Common myeloid progenitor, CD34-positive (primary cell): ENCODE measurements around the gene NUAK1.
"Not testable (repeated sequence)": the region's sequence is repeated elsewhere in the genome, so short reads cannot be mapped to it uniquely, and the experiment has no call there.

Source experiments
- CTCF ChIA-PET: fragments of 350-600 bp; sonication (Branson Sonifier 250); formaldehyde crosslinking; loops from one replicate; lab custom pipeline; 2021; ENCODE audit warnings: antibody characterized with exemption; lab: Charles Lee
- POLR2A ChIA-PET: fragments of 350-600 bp; sonication (Branson Sonifier 250); formaldehyde crosslinking; loops from one replicate; lab custom pipeline; 2021; ENCODE audit warnings: antibody characterized with exemption; lab: Charles Lee
- DNase-seq, 3 donors: peaks; one replicate each; pipeline versions ENCODE4 v3.0.0 to v3.0.0-alpha.2; 2013
- H3K27ac ChIP-seq, 2 experiments: 1 replicate in 1 of 2; 2 replicates in 1 of 2; pipeline ENCODE4 v1.7.0; 2013; ENCODE audit warnings: inconsistent platforms in 2 of 2, low read length in 2 of 2, mild to moderate bottlenecking in 2 of 2, low read depth in 1 of 2, moderate library complexity in 1 of 2; ENCODE audit not compliant: severe bottlenecking in 2 of 2, insufficient read depth in 1 of 2, poor library complexity in 1 of 2
- H3K27me3 ChIP-seq, 5 experiments: replicated peaks in 2 of 5; 1 replicate in 3 of 5; 2 replicates in 2 of 5; pipeline versions ENCODE4 v1.6.1 to v1.7.0; 2013; ENCODE audit warnings: low read length in 4 of 5, mild to moderate bottlenecking in 2 of 5, moderate library complexity in 2 of 5, inconsistent platforms in 1 of 5; ENCODE audit not compliant: insufficient read depth in 5 of 5, control insufficient read depth in 4 of 5
- H3K36me3 ChIP-seq, 4 experiments: 1 replicate in 2 of 4; 2 replicates in 2 of 4; pipeline versions ENCODE4 v1.6.1 to v1.7.0; 2013; ENCODE audit warnings: low read length in 3 of 4, control low read depth in 1 of 4, mild to moderate bottlenecking in 1 of 4; ENCODE audit not compliant: control insufficient read depth in 4 of 4, insufficient read depth in 4 of 4
- H3K4me1 ChIP-seq, 4 experiments: 1 replicate in 3 of 4; 2 replicates in 1 of 4; pipeline versions ENCODE4 v1.6.1 to v1.7.1; 2013; ENCODE audit warnings: low read length in 3 of 4, mild to moderate bottlenecking in 3 of 4, control low read depth in 1 of 4, inconsistent platforms in 1 of 4, moderate library complexity in 1 of 4; ENCODE audit not compliant: control insufficient read depth in 4 of 4, insufficient read depth in 4 of 4; ENCODE audit errors: control extremely low read depth in 1 of 4
- H3K4me3 ChIP-seq, 7 experiments: 1 replicate in 4 of 7; 2 replicates in 3 of 7; pipeline versions ENCODE4 v1.5.1 to v1.7.0; 2013; ENCODE audit warnings: mild to moderate bottlenecking in 7 of 7, low read length in 6 of 7, moderate library complexity in 6 of 7, inconsistent platforms in 2 of 7, low read depth in 2 of 7, control low read depth in 1 of 7; ENCODE audit not compliant: insufficient read depth in 4 of 7, control insufficient read depth in 1 of 7; ENCODE audit errors: extremely low read depth in 1 of 7
- H3K9me3 ChIP-seq, 5 experiments: 1 replicate in 4 of 5; 2 replicates in 1 of 5; pipeline versions ENCODE4 v1.6.1 to v1.7.1; 2013; ENCODE audit warnings: low read length in 4 of 5, mild to moderate bottlenecking in 2 of 5, inconsistent platforms in 1 of 5, low read depth in 1 of 5, moderate library complexity in 1 of 5; ENCODE audit not compliant: control insufficient read depth in 4 of 5, insufficient read depth in 2 of 5; ENCODE audit errors: control extremely low read depth in 1 of 5
- WGBS: methylation state at CpG from one replicate; pipeline ENCODE4 v1.1.5; 2013; ENCODE audit not compliant: insufficient coverage; 5-methylcytosine and 5-hydroxymethylcytosine counted together

The NUAK1 gene

DNA sequence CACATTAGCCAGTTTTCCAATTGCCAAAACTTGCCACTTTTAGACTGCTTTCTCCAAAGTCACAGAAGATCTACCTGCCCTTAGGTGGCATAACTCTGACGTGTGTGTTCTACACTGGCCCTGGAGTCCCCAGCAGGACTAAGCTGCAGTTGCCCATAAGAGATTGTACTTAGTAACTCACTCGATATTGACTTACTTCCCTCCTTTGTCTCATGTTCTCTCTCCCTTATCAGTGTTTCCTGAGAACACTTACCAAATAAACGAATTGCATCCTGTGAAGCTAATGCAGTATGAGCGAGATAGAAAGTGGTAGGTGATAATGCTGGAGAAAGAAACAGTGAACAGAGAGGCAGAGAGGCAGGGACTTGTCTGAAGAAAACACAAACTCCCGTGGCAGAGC lies 117.2 kb downstream of the NUAK1 start:
- POLR2A ChIA-PET = interaction anchor here (0.6 kb wide), 1 partner anchor 262 kb away, joined by 3 read pairs; no protein-coding TSS in a partner anchor
- H3K9me3 ChIP-seq = peaks cover 0 to 10% (median 5%) of the 10 kb centered on the region in 5 experiments
- CTCF ChIA-PET = no interaction called here
- H3K4me3 ChIP-seq = no peak overlapping the region
- H3K27me3 ChIP-seq = peaks cover 0 to 3% (median 0%) of the 10 kb centered on the region in 5 experiments
- no peak overlapping the region for H3K27ac ChIP-seq
- no peaks in the 10 kb centered on the region for H3K36me3 ChIP-seq
- H3K4me1 ChIP-seq = no peaks in the 10 kb centered on the region
- DNase-seq = peak; percentile 0 to 24 (median 8)
- 40% methylated on average over 2 of the region's 5 CpGs for WGBS

DNA sequence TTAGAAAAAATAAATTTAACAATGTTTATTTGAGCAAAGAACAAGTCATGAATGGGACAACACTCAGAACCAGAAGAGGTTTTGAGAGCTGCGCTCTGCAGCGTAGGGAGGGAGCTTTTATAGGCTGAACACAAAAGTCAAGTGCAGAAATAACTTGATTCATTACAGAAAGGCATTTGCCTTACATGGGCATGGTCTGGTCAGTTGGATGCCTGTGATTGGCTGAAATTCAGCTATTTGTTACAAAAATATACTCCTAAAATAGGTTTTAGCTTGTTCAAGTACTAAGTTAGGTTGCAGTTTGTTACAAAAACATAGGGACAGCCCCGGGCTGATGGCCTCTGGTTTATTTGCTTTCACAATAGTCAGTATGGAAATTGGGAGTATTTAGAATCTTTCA lies 118.0 kb downstream of the NUAK1 start:
- WGBS = 93% methylated on average over 3 of the region's 3 CpGs
- Histone ChIP-seq H3K4me1 (no peaks in the 10 kb centered on the region), H3K27ac (no peak overlapping the region), H3K4me3 (no peak overlapping the region), H3K36me3 (no peaks in the 10 kb centered on the region), H3K9me3 (peaks cover 0 to 10% (median 5%) of the 10 kb centered on the region in 5 experiments), H3K27me3 (peaks cover 0 to 2% (median 0%) of the 10 kb centered on the region in 5 experiments)
- CTCF ChIA-PET = interaction anchor here (0.9 kb wide), 1 partner anchor 12 kb away, joined by 3 read pairs; no protein-coding TSS in a partner anchor
- POLR2A ChIA-PET = no interaction called here
- no peak for DNase-seq

DNA sequence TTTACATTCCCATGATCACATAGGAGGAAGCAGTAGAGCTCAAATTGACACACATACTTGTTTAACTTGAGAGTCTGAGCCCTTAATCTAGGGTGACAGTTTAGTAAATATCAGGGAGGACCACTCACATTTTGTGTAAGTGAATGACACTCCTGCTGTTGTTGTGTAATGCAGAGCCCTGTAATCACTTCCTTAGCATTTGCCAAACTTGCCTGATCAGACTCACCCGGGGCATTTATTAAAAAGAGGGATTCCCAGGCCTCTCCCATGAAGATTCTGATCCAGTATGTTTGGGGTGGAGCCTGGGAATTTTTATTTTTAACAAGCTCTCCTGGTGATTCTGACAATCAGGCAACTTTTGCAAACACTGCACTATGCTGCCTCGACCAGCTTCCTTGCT lies 119.6 kb downstream of the NUAK1 start:
- CTCF ChIA-PET = interaction anchor here (1.3 kb wide), 1 partner anchor 15 kb away, joined by 3 read pairs; no protein-coding TSS in a partner anchor
- 83% methylated on average over 1 of the region's 2 CpGs for WGBS
- Histone ChIP-seq H3K36me3 (no peaks in the 10 kb centered on the region), H3K4me3 (no peak overlapping the region), H3K27ac (no peak overlapping the region), H3K4me1 (no peaks in the 10 kb centered on the region), H3K27me3 (peaks cover 0 to 2% (median 0%) of the 10 kb centered on the region in 5 experiments), H3K9me3 (peaks cover 0 to 10% (median 5%) of the 10 kb centered on the region in 5 experiments)
- POLR2A ChIA-PET = no interaction called here
- DNase-seq = no peak

GRCh38 chr12:106018286-106018685 lies 120.5 kb downstream of the NUAK1 start:
- Histone ChIP-seq H3K4me1 (no peaks in the 10 kb centered on the region), H3K27ac (no peak overlapping the region), H3K36me3 (no peaks in the 10 kb centered on the region), H3K9me3 (peaks cover 0 to 10% (median 5%) of the 10 kb centered on the region in 5 experiments), H3K4me3 (no peak overlapping the region), H3K27me3 (no peaks in the 10 kb centered on the region)
- DNase-seq = no peak
- POLR2A ChIA-PET = no interaction called here
- no CpG with 5 or more reads among the region's 1 CpG for WGBS
- CTCF ChIA-PET = interaction anchor here (0.7 to 1.3 kb wide), 2 partner anchors 15 to 20 kb away, joined by 3 to 4 read pairs; no protein-coding TSS in a partner anchor

GRCh38 chr12:106016601-106017278 lies 122.0 kb downstream of the NUAK1 start:
- DNase-seq, H3K4me3 ChIP-seq, H3K27me3 ChIP-seq, CTCF ChIA-PET, H3K36me3 ChIP-seq, POLR2A ChIA-PET, H3K4me1 ChIP-seq, H3K27ac ChIP-seq: not testable (repeated sequence)
- 93% methylated on average over 5 of the region's 7 CpGs for WGBS
- H3K9me3 ChIP-seq = peaks cover 0 to 10% (median 5%) of the 10 kb centered on the region in 5 experiments

DNA sequence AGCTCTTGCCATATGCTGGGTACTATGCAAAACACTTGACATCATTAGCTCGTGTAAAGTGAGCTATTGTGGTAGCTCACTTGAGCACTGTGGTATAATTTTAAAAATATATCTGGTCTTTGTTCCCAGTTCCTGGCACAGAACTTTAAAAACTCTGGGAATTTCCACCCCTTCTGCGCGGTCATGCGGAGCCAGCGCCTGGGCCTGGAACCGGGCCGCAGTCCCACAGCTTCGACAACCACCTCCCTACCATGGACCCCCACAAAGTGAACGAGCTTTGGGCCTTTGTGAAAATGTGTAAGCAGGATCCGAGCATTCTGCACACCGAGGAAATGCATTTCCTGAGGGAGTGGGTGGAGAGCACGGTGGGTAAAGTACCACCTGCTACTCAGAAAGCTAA lies 123.1 kb downstream of the NUAK1 start:
- Histone ChIP-seq H3K27me3 (no peaks in the 10 kb centered on the region), H3K4me1 (no peaks in the 10 kb centered on the region), H3K4me3 (no peak overlapping the region), H3K36me3 (no peaks in the 10 kb centered on the region), H3K9me3 (peaks cover 0 to 10% (median 5%) of the 10 kb centered on the region in 5 experiments), H3K27ac (no peak overlapping the region)
- ChIA-PET CTCF (no interaction called here), POLR2A (no interaction called here)
- DNase-seq = no peak
- 94% methylated on average over 9 of the region's 12 CpGs for WGBS

- POLR2A ChIA-PET = no interaction called here
- H3K36me3 ChIP-seq = no peaks in the 10 kb centered on the region
- WGBS = 90% methylated on average over 3 of the region's 4 CpGs
- H3K9me3 ChIP-seq = peaks cover 0 to 5% (median 5%) of the 10 kb centered on the region in 5 experiments
- no peak for DNase-seq
- H3K27ac ChIP-seq = no peak overlapping the region
- no peak overlapping the region for H3K4me3 ChIP-seq
- CTCF ChIA-PET = no interaction called here
- H3K4me1 ChIP-seq = no peaks in the 10 kb centered on the region
- H3K27me3 ChIP-seq = no peaks in the 10 kb centered on the region
Measured at GRCh38 chr12:106013941-106014340, 124.8 kb downstream of the NUAK1 start.
